Amniotic epithelial cell (primary cell): Measurements from ENCODE around the gene OR10AD1.

Experiments
- DNase-seq: peaks from one replicate; pipeline ENCODE4 v3.0.0-alpha.2; 2010; ENCODE audit warnings: low read depth

OR10AD1 gene

DNA sequence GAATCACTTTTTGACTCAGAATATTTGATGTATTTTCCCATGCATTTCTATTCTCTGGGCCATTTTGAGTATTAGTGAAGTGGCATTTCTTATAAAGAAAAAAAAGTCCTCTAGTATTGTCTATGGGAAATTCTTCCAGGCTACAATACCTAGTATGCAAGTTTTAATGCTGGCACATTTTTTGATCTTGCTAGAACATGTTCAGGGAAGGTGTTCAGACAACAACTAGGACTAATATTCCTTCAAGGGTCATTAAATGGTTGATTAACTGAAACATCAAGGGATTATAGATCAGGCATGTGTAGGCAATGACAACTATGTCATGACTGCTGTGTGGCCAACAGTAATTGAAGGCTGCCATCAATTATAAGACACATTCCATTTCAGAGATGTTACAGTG is 12.0 kb downstream of the OR10AD1 start:
- no peak for DNase-seq

DNA sequence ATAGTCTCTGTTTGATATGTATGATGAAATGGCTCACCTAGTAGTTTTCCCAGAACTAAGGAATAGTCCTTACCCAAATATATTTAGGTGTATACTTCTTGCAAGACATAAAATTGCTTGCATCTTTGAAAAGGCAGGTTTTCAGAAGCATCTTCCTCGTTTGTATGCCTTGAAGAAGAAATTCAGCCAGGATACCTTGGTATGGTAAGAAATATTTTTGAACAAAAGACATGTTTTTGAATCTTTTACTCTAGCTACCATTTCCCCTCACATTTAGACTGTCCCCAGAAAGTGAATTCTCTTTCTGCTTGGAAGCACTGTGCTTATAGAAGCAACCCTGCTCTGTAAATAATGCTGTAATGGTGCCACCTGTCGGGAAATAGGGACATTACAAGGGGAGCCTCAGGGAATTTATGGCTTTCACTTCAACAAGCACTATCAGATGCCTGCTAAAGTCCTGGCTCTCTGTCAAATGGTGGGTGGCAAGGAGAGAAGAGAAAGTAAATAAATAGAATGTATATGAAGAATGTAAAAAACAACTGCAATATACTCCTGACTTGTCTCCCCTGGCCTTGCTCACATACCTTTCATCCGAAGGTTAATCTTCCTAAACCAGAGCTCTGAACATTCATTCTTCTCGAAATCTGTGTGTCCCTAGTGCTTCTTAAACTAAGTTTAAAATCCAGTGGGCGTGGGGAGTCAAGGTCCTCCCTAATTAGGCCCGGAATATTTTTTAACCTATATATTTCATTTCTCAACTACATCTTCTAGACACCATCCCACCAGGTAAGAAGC is 13.6 kb downstream of the OR10AD1 start:
- DNase-seq: peak; percentile 62

DNA sequence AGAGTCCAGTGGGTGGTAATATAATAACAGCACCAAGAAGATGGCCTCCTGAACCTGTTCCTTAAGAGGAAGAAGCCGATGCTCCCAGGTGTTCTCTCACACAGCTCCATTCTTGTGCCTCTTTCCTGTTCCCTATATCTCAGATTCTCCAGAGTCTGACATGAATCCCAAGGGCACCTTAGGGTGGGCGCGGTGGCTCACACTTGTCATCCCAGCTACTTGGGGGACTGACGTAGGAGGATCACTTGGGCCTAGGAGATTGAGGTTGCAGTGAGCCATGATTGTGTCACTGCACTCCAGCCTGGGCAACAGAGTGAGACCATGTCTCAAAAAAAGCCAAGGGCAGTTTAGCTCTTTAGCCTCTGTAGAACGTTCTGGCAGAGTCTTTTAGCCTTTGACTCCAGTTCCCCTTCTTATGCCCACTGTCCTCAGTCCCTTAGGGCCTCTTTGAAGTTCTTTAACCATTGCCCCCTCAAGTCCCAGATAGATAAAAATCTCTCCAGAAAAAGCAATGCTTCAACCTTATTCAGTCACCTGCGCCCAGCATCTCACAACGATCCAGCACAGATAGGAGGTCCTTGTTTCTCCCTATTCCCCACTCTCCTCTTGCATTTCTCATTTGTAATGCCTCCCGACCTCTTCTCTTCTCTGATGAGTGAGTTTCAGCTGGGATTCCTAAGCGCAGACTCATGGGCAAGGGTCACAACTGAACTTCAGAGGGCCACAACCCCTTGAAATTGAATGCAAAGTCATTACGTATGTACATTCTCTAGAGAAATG is 15.0 kb downstream of the OR10AD1 start:
- no peak for DNase-seq

DNA sequence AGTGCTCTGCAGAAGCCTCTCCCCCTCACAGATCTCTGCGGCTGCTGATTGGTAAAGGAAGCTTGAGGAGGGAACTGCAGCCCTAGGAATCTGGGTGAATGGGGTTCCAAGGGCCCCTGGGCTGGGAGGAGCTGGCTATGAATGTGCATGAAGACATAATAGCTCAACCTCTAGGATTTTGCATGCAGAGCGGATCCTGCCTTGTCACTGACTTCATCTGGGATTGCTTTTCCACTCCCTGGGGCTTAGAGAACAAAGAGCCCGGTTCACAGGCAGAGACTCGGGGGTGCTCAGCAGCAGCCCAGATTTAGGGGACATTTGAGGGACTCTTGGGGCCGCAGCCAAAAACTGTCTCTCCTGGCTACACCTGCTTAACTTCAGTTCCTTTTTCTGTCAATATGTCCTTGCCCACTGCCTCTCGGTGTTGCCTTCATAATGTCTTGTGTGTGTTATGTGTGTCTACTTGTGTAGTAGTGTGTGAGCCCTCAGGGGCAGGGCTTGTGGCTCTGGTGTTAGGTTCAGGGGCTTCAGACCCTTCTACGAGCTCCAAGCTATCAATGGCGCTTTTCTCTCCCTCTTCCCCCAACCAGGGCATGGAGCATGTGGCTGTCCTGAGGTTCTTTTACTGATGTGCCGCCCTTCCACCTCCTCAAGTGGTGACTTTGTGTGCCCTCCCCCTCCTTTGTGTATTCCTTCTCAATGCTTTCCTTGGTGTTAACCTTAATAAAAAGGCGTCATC is 17.7 kb downstream of the OR10AD1 start:
- DNase-seq: peak; percentile 55

DNA sequence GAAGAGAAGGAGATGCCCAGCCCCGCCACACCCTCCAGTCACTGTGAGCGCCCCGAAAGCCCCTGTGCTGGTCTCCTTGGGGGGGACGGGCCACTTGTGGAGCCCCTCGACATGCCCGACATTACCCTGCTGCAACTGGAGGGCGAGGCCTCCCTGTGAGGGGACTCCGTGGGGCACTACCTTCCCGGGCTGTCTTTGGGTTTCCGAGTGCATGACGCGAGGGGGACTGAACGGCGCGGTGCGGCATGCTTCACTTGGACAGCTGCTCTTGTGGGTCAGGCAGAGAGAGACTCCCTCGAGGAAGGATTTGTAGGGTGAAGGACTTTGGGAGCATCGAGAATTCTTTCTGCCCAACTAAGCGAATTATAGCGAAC is 18.6 kb downstream of the OR10AD1 start:
- no peak for DNase-seq

DNA sequence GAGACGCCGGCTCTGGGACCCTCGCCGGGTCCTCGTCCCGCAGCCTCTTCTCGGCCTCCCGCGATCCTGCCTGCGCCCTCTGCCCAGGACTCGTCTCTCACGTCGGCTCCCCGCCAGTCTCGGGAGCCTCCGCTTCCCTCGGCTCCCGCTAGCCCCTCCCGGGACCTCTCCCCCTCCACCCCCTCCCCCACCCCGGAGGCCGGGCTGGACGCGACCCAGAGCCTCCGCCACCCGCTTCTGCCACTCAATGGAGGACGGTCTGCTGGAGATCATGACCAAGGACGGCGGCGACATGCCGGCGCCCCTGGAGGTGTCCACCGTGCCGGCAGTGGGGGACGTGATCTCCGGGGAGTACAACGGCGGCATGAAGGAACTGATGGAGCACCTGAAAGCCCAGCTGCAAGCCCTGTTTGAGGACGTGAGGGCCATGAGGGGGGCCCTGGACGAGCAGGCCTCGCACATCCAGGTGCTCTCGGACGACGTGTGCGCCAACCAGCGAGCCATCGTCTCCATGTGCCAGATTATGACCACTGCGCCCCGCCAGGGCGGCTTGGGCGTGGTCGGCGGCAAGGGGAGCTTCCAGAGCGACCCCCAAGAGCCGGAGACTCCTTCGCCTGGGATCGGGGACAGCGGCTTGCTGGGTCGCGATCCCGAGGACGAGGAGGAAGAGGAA is 19.1 kb downstream of the OR10AD1 start:
- DNase-seq: no peak

DNA sequence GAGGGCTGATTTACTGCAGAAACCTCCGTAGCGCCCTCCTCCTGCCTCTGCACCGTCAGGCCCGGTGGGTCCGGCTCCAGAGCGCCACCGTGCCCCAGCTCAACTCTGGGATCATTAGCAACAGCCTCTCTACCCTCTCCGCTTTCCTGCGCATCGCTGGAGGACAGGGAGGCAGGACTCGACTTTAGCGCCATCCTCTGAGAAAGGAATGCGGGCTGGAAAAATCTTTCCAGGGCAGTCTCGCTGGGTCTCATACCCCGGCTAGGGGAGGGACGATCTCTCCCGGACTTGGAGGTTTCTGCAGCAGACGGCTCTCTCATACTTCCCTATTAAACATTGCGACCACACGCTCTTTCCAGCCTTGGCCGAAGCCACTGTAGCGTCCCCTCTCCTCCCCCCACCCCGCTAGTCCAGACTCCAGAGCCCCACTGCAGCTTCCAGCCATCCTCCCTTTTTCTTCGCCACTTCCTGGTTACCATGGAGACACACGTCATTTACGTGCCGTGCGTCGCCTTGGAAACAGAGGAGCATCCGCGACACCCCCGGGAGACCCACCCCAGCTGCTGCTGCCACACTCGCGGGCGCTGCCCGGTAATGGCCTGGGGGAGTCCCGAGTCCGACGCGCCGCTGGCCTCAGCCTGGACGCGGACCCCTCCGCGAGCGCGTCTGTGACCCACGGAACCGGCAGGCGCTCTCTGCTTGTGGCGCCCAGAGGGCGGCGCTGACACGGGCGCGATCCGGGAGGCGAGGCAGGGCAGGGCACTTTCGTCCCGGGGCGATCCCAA is 19.8 kb downstream of the OR10AD1 start, which contains the start of gene CCDC184:
Gene CCDC184 (plus strand): TSS at position 554 of the 785 bp plus-strand sequence. CDS start 479 bp downstream, outside the sequence.
- DNase-seq: peak; percentile 60

DNA sequence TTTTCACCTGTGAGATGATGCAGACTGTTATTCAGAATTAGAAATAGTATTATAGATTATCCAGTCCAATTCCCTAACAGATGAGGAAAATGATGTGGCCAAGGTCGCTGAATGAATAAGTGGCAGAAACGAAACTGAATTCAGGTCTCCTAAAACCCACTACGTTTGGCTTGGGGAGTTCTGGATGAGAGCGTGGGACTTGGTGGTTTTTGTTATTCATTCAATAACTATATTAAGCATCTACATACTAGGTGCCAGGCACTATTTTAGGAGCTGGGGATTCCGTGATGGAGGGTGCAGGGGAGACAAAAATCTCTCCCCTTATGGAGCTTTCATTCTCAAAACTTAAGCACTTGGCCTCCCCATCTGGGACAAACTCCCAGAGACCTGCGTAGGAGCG is 20.5 kb downstream of the OR10AD1 start:
- DNase-seq: no peak

DNA sequence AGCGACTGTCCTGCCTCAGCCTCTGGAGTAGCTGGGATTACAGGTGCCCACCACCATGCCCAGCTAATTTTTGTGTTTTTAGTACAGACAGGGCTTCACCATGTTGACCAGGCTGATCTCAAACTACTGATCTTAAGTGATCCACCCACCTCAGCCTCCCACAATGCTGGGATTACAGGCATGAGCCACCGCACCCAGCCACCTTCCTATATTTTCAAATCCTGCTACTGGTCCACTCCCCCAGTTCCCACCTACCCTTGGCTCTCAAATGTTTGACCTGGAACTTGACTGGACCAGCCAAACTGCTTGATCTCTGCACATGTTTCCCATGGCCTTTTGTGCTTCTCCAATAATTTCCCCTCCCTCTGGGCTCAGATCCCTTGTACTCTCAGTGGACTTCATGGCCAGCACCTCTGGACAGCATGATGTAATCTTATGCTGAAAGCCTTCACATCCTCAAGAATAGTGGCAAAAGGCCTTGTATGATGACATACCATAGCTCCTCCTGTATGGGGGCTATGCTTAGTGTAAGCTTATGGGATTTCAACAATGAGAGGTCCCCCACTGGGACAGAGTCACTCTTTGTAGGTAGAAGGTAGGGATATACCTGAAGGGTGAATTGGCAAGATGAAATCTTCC is 22.1 kb downstream of the OR10AD1 start:
- DNase-seq: no peak

DNA sequence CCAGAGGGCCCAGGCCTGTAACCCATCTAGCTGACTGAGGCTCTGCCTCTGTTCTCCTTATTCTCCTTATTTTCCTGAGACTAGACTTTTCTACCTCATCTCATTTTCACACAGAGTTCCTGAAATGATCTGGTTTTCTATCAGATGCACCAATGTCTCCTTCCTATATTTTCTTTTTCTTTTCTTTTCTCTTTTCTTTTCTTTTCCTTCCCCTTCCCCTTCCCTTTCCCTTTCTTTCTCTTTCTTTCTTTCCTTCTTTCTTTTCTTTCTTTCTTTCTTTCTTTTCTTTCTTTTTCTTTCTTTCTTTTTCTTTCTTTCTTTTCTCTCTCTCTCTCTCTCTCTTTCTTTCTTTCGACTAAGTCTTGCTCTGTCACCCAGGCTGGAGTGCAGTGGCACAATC is 22.7 kb downstream of the OR10AD1 start:
- DNase-seq: no peak

DNA sequence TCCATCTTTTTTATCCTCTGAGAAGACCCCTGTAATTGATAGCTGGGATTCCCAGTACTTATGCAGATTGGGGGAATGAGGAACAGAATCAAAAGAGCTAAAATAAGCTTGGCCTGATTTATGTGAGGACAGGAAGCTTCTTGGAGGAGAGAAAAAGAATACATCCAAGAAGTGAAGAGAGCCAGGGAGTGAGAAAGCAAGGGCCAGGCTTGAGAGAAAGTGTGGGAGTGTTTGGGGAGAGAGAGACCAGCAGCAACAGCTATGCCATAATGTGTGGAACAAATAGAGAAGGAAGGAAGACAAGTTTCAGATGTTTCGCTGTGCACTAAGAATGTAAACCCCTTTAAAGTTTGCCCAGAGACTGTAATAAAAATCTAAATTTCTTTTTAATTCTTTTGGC is 23.6 kb downstream of the OR10AD1 start:
- DNase-seq: no peak

DNA sequence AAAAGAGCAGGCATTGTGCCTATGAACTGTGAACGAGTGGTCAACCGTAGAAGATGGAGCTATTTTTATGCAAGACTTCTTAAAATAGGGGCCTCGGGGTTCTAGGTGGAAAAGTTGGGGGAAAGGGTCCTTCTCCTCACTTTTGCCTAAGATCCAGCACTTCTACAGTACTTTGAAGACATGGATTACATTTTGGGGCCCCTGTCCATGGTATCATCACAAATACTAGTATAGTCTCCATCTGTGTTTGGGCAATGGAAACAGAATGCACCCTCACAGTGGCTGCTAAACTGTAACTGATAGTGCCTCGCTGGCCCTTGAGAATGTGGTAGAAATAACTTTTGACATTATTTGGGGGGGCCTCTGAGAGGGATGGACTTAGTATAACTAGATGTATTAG is 25.1 kb downstream of the OR10AD1 start:
- no peak for DNase-seq

DNA sequence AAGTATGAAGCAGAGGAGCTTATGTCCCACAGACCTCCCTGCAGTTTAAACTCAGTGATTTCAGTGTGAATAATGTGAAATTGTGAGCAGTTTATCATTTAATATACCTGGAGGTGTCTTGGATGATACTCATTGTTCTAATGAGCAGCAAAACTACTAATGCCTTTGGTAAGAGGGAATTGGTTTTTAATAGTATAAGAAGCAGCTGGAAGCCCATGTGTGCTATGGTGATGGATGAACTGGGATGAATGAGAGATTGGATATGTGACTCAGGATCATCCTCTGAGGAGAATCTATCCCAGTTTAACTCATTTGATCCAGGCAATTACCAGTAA is 26.7 kb downstream of the OR10AD1 start:
- DNase-seq: no peak

DNA sequence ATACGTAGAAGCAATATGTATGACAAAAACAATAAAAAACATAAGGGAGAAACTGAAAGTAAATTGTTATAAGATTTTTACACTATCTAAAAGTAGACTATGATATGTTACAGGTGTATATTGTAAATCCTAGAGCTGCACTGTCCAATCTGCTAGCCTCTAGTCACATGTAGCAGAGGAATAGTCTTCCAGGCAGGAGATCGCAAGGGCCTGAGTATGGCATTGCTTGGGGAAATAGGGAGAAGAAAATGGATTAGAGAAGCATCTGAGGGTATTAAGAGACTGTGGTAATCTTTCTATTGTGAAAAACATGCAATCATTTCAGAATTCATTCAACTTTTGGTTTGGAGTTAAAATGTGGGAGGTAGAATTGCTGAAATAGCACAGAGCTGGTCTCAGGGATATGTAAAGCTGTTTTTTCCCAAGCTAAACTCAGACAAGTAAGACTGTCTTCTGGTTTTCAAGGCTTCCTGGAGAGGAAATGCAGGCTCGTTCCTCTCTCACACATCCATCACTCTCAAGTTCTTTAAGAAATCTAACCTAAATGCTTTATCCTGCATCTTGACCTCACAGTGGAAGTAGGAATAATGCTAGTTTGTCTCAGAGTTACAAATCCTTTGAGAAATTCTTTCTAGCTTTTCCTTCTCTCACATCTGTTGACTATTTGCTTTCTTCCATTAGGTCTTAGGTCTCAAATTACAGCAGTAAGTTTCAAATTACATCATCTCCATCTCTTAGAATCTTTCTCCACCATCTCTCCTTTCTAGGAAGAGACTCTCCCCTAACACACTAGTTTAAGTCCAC is 27.3 kb downstream of the OR10AD1 start:
- peak; percentile 53 for DNase-seq

DNA sequence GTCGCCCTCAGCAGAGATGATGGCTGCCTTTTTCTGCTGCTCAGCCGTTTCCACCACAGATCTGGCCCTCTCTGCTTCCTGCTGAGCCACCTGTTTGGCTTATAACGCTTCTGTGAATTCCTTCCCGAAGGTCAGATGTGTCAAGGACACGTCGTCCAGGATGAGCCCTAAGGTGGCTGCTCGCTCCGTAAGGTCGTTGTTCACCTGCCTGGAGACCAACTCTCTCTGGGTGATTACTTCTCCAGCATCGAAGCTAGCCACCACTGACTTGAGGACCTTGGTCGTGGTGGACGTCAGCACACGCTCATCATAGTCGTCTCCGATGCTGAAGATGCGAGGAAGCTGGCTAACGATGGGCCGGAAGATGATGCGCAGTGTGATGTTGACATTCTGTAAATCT is 34.1 kb downstream of the OR10AD1 start:
- DNase-seq: no peak

DNA sequence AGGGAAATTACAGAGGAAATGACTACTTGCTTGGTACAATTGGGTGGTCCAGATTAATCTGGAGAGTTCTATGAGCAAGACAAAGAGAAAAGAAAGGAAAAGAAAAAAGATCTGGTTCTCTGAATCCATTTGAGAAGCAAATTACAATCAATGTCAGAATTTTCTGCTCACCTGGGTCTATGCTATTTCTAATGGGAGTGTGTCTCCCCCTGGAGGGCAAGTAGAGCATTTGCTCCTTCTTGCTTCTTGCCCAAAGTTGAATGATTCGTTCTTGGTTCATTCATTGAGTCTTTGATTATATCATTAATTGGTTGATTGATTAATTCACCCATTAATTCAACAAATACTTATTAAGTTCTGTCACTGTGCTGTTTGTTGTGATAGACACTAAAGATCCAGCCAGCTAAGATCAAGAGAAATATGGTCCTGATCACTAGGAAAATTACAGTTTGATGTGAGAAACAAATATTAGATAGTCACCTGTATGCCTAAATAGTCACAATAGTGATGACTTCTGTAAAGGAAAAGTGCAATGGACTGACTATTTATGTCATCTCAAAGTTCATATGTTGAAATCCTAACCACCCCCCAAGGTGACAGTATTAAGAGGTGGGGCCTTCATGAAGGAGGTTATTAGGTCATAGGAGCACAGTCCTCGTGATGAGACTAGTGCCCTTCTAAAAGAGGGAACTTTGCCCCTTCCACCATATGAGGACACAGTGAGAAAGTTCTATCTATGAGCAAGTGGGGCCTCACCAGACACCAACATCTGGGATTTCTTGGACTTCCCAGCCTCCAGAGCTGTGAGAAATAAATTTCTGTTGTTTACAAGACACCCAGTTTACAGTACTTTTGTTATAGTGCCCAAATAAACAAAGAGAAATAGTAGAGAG is 37.8 kb downstream of the OR10AD1 start:
- DNase-seq: peak; percentile 65

DNA sequence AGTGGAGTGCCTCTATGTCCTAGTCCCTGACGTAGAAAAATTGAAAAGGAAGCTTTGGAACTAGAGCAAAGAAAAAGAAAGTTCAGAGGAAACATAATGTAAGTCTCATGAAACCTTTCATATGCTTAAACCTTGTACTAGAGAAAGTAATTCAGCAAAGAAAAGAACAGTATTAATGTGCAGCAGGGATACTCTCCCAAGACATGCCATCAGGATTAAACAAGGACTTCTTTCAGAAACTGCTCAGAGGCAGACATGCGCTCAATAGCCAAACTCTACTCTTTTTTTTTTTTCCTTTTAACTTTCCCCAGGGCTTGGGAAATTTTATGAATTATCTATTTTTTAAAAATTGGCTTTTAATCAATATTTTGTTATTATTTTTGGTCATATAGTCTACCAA is 38.6 kb downstream of the OR10AD1 start:
- no peak for DNase-seq

DNA sequence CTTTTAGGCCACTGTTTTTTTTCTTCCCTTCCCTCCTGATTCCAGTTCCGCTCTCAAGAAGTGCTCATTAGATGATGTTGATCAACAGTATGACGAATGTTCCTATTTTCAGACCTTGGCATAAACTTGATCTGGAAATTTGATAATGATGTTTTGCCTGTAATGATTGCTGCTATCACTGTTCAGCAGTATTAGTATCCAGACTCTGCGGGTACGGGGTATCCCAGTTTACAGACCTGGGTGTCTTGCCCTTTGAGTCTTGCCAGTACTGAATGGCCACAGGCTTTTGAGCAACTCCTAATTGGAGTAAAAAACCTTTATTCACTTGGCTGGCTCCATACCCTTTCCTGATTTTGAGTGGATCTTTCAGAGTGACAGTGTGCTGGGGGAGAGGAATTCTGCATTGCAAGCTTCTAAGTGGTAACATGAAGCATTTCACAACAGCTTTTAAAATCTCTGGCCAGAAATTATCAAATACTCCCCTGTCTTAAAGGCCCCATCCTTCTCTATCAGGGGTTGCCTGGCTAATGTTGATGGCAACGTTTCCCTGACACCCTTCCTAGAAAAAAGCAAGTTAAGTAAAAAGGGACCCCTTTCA is 39.8 kb downstream of the OR10AD1 start:
- no peak for DNase-seq

DNA sequence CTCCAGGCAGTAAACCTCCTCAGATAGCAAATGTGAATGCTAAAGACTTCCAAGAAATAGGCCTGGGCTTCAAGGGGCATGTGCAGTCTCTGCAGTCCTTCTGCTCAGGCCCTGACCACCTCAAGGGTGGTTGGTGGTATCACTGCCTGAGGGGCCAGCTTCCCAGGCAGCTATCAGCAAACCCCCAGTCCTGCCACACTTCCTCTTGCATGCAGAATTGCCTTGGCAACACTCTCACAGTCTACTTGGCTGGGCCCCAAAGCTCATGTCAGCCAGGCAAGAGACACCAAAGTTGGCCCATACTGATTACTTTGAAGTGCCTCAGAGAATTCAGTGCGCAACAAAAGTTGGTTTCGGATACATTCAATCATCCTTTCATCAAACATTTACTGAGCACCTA is 42.3 kb downstream of the OR10AD1 start:
- no peak for DNase-seq
